Astrocyte of the hippocampus (primary cell): ENCODE measurements around the gene SLC5A8.

Experiments used
- DNase-seq: peaks from one replicate; pipeline ENCODE4 v3.0.0; 2011; ENCODE audit warnings: low read depth, low spot score

SLC5A8 gene, protein sequence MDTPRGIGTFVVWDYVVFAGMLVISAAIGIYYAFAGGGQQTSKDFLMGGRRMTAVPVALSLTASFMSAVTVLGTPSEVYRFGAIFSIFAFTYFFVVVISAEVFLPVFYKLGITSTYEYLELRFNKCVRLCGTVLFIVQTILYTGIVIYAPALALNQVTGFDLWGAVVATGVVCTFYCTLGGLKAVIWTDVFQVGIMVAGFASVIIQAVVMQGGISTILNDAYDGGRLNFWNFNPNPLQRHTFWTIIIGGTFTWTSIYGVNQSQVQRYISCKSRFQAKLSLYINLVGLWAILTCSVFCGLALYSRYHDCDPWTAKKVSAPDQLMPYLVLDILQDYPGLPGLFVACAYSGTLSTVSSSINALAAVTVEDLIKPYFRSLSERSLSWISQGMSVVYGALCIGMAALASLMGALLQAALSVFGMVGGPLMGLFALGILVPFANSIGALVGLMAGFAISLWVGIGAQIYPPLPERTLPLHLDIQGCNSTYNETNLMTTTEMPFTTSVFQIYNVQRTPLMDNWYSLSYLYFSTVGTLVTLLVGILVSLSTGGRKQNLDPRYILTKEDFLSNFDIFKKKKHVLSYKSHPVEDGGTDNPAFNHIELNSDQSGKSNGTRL

DNA sequence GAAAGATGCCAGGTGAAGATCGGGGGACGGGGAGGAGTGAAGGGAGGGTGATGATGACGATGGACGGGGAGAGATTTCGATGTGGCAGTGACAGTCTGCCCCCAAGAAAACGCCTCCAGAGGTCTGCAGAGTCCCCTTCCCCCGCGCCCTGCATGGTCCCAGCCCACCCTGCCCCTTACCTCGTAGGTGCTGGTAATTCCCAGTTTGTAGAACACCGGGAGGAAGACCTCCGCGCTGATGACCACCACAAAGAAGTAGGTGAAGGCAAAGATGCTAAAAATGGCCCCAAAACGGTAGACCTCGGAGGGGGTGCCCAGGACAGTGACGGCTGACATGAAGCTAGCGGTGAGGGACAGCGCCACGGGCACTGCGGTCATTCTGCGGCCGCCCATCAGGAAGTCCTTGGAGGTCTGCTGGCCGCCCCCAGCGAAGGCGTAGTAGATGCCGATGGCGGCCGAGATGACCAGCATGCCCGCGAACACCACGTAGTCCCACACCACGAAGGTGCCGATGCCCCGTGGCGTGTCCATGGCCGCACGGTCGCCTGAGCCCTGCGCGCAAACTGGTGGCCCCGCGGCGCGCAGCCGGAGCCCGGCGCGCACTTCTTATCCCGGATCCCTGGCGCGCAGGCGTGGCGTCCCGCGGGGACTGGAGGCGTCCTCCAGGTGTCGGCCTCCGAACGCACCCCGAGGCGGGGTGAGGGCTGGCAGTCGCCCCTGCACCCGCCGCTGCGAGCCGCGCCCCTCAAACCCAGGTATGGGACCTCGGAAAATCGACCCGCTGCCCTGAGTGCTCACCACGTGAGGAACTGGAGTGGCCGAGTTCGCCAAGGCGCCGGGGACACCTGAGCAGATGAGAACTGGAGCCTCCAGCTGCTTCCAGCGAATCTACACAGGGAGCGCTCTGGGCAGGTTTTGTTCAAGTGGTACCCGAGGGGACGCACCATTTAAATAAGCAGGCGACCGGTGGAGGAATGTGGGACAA, at the start of gene SLC5A8:
SLC5A8 (minus strand) TSS at position 920 of the 984 bp plus-strand sequence; CDS start at position 530, 390 bp downstream.
- DNase-seq, result peak; percentile 36

DNA sequence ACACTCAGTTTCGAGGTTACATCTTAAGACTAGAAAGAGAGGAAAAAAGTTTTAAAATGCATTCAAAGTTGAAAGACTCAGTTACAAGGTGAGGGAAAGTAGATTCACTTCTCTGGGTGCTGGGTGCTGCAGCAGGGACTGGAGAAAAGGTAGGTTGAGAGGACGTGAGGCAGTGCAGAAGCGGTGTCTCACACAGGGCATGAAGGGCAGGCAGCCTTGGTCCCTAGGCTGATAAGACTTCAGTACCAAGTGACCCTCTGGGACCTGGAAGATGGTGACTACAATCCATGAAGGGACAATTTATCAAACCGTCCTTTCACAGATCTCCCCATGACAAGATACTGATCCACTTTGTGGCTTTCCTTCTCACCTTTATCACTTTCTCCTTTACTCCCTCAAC, 47.3 kb upstream of the SLC5A8 start:
- DNase-seq, result no peak

DNA sequence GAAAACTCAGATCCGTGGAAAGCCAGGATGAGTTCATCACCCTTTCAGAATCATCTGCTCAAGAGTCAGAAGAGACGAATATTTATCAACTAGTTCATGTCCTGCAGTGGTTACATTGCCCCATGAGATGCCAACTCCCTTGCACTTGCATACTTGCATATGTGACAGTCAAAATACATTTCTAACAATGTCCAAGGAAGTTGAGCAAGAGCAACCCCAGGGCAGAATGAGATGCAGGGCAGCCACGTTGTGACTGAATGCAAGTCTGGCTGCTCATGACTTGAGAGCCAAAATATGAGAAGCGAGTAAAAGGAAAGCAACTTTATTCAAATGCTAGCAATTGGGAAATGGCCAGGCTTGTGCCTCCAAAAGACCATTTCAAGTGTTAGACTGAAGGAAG, 46.2 kb upstream of the SLC5A8 start:
- DNase-seq, result peak; percentile 7

DNA sequence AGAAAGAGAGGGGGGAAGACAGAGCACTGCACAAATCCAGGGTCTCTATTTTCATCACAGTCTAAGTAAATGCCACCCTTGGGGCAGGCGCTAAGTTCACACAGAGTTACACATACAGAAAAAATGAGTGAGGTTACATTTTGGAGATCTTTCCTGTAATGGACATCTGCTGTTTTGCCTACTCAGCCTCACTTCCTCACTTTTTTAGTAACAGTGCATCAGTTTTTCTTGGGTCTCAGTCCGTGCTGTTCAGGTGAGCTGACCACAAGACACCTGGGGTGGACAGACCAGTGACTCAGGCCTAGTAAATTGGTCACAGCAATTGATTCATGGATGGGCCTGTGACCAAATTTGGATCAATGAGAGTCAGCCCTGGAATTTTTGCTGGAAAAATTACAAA, 33.6 kb upstream of the SLC5A8 start:
- DNase-seq, result no peak

DNA sequence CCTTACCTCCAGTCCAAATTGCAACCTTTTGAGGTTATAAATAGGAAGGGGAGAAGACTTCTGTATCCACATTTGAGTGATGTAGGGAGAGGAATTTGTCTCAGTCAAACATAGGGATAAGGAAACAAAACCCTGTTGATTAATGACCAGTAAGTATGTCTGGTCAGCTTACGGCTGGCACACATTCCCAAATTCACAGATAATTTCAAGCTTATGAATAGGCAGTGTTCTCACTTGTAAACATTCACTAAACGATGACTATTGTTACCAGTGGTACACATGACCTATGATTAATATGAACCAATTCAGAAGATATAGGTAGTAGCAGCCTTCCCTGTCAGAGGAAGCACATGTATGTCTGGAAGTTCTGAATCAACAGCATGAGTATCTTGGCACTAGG, 33.0 kb upstream of the SLC5A8 start:
- peak; percentile 25 for DNase-seq

DNA sequence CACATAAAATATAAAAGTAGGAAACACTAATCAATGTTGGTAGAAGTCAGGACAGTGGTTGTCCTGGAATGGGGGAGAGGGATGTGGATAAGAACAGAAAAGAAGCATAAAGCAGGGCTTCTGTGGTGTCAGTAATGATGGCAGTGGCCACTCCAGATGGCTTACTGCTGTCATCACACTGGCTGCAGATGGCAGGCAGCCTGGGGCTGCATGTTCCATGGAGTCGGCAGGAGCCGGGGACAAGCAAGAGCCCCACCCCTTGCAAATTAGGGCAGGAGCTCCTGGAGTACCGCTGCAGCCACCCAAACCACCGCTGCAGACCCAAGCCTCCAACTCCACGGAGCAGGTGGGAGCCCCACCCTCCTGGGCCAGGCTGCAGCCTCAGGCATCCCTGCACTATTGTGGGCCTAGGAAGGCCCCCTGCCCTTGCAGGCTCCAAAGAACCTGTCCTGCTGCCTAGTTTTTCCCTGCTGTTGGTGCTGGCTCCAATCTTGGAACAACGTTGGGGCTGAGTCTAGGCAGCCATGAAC, 28.8 kb upstream of the SLC5A8 start:
- no peak for DNase-seq

DNA sequence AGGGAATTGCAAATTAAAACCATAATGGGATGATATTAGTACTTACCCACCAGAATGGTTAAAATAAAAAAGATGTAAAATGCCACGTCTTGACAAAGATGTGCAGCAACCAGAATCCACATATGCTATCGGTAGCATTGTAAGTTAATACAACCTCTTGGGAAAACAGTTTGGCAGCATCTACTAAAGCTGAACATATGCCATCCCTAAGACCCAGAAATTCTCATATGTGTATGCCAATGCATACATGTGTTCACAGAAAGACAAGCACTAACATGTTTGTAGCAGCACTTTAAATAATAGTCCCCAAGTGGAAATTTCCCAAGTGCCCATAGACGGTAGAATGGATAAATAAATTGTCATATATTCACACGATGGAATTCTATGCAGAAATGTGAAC, 28.3 kb upstream of the SLC5A8 start:
- no peak for DNase-seq

DNA sequence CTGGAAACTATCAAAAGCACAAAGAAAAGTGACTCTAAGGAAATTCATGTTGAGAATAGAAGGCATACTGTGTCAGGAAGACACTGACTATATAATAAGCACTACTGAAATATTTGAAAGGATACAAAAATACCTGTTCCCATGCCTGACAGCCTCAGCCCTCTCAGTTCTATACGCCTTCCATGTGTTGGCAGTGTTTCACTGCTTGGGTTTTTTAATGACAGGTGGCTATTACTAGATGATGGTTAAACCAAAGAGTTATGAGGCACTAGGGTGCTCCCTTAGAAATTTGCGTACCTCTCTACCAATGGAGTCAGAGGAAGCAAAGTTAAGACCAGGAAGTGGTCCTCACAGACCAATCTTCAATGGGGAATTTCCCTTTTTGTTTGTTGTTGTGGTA, 25.6 kb upstream of the SLC5A8 start:
- no peak for DNase-seq

DNA sequence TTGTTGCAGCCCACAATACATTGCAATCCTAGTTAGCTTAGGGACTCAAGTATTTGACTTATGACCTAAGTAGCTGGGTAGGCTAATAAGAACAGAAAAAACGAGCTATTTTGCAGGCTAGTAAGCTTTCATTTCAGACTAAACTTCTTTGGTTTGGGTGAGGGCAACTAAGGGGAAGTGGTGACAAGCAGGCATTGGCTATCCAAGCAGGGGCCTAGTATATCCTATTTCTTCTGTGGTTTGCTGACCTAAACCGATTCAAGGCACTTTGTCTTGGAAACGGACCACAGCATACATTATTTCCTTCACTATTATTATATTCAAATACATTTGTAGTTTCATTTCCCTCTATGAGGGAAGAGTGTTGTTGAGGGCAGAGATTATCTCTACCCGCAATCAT, 21.6 kb upstream of the SLC5A8 start:
- no peak for DNase-seq

DNA sequence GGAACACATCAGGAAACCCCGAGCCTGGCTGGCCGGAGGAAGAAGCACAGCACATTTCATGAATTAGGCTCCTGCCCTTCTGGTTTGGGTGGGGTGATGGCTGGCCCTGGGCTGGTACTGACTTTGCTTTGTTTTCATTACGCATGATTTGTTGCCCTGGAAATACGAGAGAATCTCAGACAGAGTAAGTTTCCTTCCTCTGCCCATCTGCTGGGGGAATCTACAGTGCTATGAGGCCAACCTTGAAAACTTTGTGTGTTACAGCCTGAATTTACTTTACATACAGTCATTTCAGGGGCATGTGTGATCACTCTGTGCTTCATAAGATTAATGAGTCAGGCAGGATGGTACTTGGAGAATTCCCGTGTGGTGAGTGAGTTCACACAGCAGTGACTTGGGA, 20.5 kb upstream of the SLC5A8 start:
- peak; percentile 85 for DNase-seq

DNA sequence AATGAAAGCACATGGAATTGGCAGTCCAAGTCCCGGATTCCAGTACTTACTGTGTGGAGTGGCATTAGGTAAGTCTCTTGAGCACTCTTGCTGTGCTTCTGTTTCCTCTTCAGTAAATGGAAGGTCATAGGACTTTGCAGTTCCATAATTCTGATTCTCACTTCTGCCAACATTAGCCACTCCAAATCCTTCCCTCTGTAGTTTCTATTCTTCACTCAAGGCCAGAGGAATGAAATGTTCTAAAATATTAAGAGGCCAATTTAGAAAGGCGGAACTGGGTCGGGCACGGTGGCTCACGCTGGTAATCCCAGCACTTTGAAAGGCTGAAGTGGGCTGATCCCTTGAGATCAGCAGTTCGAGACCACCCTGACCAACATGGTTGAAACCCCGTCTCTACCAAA, 19.8 kb upstream of the SLC5A8 start:
- no peak for DNase-seq

DNA sequence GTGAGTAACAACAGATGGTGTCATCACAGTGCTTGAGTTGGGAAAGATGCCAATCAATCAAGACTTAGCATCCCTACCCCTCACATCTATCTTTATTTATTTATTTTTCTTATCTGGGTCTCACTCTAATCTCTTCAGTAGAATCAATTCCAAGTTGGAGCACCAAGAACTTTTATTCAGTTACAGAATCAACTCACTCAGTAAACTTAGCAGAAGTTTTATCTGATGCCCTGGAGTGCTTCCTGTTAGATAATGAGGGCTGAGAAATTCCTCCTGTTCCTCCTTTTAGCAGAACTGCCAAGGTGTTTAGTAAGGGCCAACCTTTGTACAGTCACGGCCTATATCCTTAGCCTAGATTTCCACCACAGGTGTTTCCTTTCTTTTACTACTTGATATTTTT, 11.3 kb upstream of the SLC5A8 start:
- DNase-seq, result no peak

DNA sequence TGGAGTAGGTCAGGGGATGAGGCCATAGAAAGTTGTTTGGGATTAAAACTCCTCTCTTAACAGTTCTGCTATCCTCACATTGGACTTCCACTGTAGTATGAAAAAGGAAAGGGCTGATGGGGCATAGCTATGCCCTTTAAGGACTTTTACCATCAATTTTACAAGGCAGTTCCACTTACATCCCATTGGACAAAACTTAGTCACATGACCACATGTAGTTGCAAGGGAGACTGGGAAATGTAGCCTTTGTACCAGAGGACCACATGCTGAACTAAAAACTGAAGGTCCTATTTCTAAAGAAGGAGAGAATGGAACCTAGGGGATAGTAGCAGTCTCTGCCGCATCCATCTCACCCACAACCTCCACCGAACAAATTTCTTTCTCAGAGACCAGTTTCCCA, 6.8 kb upstream of the SLC5A8 start:
- DNase-seq, result no peak

DNA sequence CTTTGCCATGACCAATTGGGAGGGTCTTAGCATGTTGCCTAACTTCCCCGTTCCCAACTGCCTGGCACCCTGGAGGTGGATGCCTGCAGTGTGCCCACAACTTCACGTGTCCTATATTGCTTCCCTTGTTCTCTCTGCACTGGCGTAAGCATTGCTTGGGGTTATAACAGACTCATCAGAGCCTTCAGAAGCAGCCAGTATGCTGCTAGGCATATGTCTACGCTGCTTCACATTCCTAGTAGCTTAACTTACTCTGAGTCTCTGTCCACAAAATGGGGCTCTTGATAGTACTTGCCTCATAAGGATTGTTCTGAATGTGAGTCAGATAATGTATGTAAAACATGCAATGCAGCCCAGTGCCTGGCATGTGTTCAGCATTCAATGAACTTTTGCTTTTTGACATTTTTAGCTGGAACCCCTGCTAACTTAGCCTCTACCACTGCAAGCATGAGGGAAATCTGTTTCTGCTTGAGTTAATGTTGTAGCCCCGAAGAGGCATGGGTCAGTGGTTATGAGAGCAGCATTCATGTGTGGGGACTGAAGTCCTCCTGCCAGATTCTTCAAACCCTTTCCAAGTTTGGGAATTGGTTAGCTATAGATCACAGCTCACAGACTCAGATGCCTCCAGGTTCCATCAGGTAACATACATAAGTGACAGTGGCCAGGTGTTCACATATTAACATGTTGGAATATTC, 2.8 kb downstream of the SLC5A8 start:
- no peak for DNase-seq

DNA sequence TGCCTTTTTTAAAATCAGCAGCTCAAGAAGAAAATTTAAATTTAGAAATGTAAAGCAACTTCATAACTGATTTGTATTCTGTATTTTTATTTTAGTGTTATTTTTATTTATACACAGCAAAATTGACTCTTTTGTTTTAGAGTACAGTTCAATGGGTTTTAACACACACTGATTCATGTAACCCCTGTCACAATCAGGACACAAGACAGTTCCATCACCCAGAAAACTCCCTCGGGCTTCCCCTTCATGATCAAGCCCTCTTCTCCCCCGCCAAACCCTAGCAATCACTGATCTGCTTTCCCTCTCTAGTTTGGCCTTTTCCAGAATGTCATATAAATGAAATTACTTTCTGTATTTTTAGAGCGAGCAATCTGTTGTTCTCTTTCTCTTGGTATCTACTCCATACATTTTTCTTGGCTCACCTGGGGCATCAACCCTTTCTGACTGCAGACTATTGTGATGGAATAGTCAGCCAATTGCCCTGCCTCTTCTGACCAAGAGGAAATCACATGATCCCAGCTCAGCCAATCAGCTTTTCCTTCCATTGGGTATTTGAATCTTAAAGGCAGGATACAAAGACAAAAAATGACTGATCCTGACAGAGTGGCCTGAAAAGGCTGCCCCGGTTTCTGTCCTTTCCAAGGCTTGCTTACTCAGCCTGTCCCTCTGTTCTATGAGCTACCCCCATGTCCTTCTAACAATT, 5.3 kb downstream of the SLC5A8 start:
- DNase-seq, result no peak

DNA sequence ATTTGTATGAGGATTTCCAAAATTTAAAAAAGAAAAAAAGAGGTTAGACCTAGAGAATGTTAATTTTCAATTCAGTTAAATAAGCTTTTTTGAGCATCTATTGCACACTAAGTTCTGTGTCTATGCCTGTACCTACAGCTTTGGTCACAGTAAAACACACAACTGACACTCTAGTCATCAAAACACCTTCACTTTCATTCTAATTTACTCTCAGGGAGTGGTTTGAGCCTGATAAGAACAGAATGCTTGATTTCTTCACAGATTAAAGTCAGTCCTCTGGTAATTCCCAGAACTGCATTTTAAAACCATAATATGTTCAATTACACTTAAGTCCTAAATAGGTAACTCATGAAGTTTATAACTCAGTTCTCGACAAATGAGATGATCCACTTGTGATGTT, 9.2 kb downstream of the SLC5A8 start:
- no peak for DNase-seq

DNA sequence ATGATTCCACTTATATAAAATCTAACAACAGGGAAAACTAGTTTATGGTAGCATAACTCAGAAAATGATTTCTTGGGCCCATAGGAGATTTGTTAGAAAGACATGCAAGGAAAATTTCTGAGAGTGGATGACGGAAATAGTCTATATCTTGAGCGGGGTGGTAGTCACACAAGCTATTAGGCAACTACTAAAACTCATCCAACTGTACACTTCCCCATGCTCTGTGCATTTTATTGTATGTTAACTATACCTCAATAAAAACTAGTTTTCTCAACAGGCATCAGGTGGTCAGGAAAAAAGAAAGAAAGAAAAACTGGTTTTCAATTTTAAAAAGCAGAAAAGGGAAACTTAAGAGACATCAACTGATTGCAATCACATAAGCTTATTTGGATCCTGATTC, 9.9 kb downstream of the SLC5A8 start:
- no peak for DNase-seq

DNA sequence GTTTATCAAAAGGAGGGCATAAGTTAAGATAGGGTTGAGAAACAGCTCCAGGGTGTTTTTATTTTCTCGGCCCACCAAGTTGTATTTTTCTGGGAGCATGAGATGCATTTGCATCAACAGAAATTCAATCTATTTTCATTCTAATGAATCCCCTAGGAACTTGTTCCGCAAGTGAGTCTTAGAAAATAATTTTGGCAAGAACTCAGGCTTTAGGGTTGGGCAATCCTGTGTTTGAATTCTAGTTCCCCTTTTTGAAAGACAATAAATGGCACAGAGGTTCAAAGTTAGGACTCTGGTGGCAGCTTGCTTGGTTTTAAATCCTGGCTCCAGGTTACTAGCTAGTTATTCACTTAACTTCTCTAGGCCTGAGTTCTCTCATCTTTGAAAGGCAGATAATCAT, 23.7 kb downstream of the SLC5A8 start:
- no peak for DNase-seq

DNA sequence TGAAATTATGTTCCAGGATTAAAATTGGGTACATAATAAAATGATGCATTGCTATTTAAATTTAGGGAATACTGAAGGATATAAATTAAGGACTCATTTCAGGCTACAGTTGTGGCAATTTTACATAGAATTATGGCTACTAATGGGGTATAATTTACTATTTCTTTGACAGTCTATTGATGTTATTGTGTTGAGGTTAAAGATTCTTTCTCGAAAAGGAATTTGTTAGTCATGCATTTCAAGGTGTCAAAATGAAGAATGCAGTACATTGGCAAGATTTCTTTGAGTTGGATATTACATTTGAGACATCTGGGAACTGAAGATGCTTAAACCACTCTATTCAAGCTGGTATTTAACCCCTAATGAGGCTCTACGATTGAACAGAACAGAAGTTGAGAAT, 28.3 kb downstream of the SLC5A8 start:
- peak; percentile 55 for DNase-seq

DNA sequence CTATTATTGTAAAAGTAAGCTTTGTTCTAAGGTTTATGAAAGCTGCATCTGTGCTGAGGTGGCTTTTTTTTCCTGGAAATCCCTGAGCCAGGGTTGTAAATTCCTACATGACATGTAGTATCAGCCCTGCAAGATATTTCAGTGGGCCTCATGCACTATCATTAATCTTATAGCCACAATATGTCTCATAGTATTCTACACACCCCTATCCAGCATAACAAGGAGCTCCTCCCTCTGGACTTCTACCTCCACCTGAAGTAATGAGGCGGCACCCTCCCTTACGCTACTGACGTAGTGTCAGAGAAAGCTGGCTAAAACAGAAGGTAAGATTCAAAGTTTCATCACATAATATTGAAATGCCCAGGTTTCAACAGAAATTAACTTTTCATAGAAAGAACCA, 35.5 kb downstream of the SLC5A8 start:
- DNase-seq, result no peak
